ENCODE results near the gene FLRT2. TPM values are rescaled to one million over a fixed set of nuclear protein-coding genes. Genes with fewer than 3 reads are reported as not detected.

Gene FLRT2
- polyA plus RNA-seq, 1 donor (not counting 4 experiments of a cell fraction or from before 2014, with no cell fraction given): 69.2 TPM

DNA sequence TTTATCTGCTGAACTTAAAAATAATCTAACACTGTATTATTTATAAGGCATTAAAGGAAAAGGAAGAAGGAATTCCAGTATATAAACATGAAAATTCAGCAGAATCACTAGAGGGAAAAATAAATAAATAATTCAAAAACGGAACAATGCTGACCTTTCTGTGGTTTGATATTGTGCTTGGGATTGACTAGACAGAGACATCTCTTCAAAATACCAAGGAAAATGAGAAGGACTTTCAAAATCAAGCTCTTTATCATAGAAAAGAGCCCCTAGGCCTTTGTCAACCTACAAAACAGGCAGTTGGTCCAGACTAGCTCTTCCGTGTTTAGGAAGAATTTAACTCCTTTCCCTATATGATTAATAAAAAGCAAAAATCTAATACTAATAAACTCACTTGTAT, 6.3 kb upstream of the FLRT2 start:
- Histone ChIP-seq H3K4me2 (ENCODE audit: control insufficient read depth, extremely low read depth, insufficient read depth, low read depth, low read length) (no peak overlapping the region), H3K27ac (ENCODE audit: control insufficient read depth, insufficient read depth, low read length) (no peak overlapping the region), H3K4me1 (ENCODE audit: control insufficient read depth, extremely low read depth, insufficient read depth, low read length) (peaks cover 17% of the 10 kb centered on the region), H3K9me1 (ENCODE audit: control insufficient read depth, extremely low read depth, insufficient read depth, low read length) (no peaks in the 10 kb centered on the region), H3K4me3 (ENCODE audit: control insufficient read depth in 2 of 3, extremely low read depth in 1 of 3, insufficient read depth in 2 of 3, low read depth in 1 of 3, low read length in 3 of 3) (no peak overlapping the region), H3K27me3 (ENCODE audit: control insufficient read depth, extremely low read depth, insufficient read depth, low read length) (no peaks in the 10 kb centered on the region), H3K79me2 (ENCODE audit: control insufficient read depth, insufficient read depth, low read length) (no peaks in the 10 kb centered on the region), H2AFZ (ENCODE audit: control insufficient read depth, low read length) (no peak overlapping the region), H3K9me3 (ENCODE audit: control insufficient read depth, low read depth, low read length) (no peaks in the 10 kb centered on the region), H4K20me1 (ENCODE audit: control insufficient read depth, extremely low read depth, insufficient read depth, low read length) (no peaks in the 10 kb centered on the region), H3K36me3 (ENCODE audit: control insufficient read depth in 2 of 2, extremely low read depth in 1 of 2, insufficient read depth in 2 of 2, low read length in 2 of 2) (no peaks in the 10 kb centered on the region), H3K9ac (ENCODE audit: control insufficient read depth, extremely low read depth, insufficient read depth, low read length) (no peak overlapping the region)
- no peak for DNase-seq (ENCODE audit: low read depth, low spot score)
- no peak for FAIRE-seq
- dilution Hi-C loops (cut with MboI; ENCODE audit: extremely low pct_ligation_motif_present, low sequenced_read_pairs): no loop called here
- no peak for TF ChIP-seq EZH2 (IDR thresholded peaks at IDR 0.05; ENCODE audit: low read length)
- TF ChIP-seq, protein P1, sequence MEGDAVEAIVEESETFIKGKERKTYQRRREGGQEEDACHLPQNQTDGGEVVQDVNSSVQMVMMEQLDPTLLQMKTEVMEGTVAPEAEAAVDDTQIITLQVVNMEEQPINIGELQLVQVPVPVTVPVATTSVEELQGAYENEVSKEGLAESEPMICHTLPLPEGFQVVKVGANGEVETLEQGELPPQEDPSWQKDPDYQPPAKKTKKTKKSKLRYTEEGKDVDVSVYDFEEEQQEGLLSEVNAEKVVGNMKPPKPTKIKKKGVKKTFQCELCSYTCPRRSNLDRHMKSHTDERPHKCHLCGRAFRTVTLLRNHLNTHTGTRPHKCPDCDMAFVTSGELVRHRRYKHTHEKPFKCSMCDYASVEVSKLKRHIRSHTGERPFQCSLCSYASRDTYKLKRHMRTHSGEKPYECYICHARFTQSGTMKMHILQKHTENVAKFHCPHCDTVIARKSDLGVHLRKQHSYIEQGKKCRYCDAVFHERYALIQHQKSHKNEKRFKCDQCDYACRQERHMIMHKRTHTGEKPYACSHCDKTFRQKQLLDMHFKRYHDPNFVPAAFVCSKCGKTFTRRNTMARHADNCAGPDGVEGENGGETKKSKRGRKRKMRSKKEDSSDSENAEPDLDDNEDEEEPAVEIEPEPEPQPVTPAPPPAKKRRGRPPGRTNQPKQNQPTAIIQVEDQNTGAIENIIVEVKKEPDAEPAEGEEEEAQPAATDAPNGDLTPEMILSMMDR (optimal IDR thresholded peaks at IDR 0.05 in 1 of 3, IDR thresholded peaks at IDR 0.05 in 1 of 3, conservative IDR thresholded peaks at IDR 0.05 in 1 of 3; ENCODE audit: extremely low read depth in 1 of 3, insufficient read depth in 2 of 3, low read length in 3 of 3): no peak

- no peak for DNase-seq (ENCODE audit: low read depth, low spot score)
- no peak overlapping the region for H3K4me3 ChIP-seq (ENCODE audit: control insufficient read depth in 2 of 3, extremely low read depth in 1 of 3, insufficient read depth in 2 of 3, low read depth in 1 of 3, low read length in 3 of 3)
- TF ChIP-seq, protein P1 (optimal IDR thresholded peaks at IDR 0.05 in 1 of 3, IDR thresholded peaks at IDR 0.05 in 1 of 3, conservative IDR thresholded peaks at IDR 0.05 in 1 of 3; ENCODE audit: extremely low read depth in 1 of 3, insufficient read depth in 2 of 3, low read length in 3 of 3): no peak
These were observed 2.9 kb upstream of the FLRT2 start for GRCh38 chr14:85527006-85527405.

More at GRCh38 chr14:85527006-85527405, 2.9 kb upstream of the FLRT2 start:
- no peaks in the 10 kb centered on the region for H3K9me3 ChIP-seq (ENCODE audit: control insufficient read depth, low read depth, low read length)
- no peaks in the 10 kb centered on the region for H3K27me3 ChIP-seq (ENCODE audit: control insufficient read depth, extremely low read depth, insufficient read depth, low read length)
- H2AFZ ChIP-seq (ENCODE audit: control insufficient read depth, low read length): peak overlapping the region; percentile 23
- H3K79me2 ChIP-seq (ENCODE audit: control insufficient read depth, insufficient read depth, low read length): peaks cover 16% of the 10 kb centered on the region
- peaks cover 17% of the 10 kb centered on the region for H3K4me1 ChIP-seq (ENCODE audit: control insufficient read depth, extremely low read depth, insufficient read depth, low read length)
- no peaks in the 10 kb centered on the region for H4K20me1 ChIP-seq (ENCODE audit: control insufficient read depth, extremely low read depth, insufficient read depth, low read length)
- FAIRE-seq: no peak
- H3K36me3 ChIP-seq (ENCODE audit: control insufficient read depth in 2 of 2, extremely low read depth in 1 of 2, insufficient read depth in 2 of 2, low read length in 2 of 2): no peaks in the 10 kb centered on the region
- peak overlapping the region; percentile 96 for H3K4me2 ChIP-seq (ENCODE audit: control insufficient read depth, extremely low read depth, insufficient read depth, low read depth, low read length)
- dilution Hi-C loops (cut with MboI; ENCODE audit: extremely low pct_ligation_motif_present, low sequenced_read_pairs): no loop called here
- H3K27ac ChIP-seq (ENCODE audit: control insufficient read depth, insufficient read depth, low read length): peak overlapping the region; percentile 86
- no peaks in the 10 kb centered on the region for H3K9me1 ChIP-seq (ENCODE audit: control insufficient read depth, extremely low read depth, insufficient read depth, low read length)
- peak overlapping the region; percentile 11 for H3K9ac ChIP-seq (ENCODE audit: control insufficient read depth, extremely low read depth, insufficient read depth, low read length)
